ENCODE measurements around the gene LMF1.

The LMF1 gene

DNA sequence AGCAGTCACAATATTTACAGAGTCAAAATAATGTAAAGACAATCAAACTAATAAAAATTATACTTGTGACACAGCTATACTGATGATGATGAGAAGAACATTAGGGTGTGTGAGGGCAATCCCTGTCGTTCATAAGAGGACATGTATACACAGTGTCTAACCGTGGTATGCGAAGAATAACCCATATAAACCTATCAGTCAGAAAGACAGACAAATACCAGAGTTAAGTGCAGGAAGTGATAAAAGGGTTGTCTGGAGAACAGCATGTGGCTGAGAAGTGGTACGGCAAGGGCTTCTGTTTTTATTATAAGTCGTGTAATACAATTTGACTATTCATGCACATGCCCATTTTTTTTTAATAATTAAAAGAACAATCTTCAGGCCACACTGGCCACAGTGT is 46.7 kb downstream of the LMF1 start:
- no peak for DNase-seq

DNA sequence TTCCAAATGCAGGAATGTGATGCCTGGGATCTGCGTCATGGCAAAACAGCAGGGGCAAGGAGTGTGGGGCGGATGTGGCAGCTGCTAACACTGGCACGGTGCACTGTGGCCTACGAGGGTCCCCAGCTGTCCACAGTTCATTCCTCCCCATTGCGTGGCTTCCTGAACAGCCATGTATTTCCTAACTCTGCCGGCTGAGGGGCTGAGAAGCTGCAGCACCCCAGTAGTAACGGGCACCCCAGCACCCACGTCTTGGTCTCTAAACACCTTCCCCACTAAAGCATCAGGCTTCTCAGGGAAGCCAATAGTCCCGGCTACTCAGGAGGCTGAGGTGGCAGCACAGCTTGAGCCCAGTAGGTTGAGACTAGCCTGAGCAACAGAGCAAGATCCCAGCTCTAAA is 47.6 kb downstream of the LMF1 start:
- DNase-seq: no peak

DNA sequence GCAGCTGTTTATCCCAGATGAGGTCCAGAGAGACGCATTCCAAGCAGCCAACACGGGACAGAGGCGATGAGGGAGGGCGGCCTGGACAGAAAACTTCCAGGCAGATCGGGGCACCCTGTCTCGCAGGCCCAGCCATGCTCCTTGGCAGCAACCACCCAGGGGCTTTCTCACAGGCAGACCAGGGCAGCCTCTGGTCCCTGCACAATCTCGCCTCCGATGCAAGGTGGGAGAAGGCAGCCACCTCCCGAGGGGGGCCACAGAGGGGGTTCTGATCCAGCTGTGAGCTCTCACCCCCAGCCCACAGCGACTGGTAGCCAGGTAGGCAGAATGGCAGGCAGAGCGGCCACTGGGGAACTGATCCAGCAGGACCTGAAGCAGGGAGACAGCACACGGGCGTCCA is 48.7 kb downstream of the LMF1 start:
- no peak for DNase-seq

DNA sequence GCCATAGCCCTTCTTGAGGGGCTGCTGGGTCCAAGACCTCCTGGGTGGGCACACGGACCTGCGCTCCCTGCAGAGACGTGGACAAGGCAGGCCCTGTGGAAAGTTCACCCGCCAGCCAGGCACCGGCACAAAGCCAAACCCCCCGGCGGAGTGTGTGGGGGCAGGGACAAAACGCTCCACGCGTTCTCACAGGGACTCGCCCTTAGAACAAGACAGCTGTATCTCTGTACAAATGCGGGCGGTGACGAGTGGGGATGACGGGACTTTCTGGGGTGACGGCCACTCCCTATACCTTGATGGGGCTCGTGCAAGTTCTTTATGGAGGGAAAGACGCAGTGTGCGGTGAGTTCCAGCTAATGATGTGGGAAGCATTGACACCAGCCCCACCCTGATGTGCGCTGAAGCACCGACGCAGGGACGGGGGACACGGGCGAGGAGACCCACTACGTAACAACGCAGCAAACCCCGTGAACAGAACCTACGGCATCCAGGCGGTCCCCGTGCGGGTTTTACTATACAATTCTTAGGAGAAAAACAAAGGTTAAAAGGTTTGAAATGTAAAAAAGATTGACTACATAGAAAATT is 49.4 kb downstream of the LMF1 start:
- no peak for DNase-seq

DNA sequence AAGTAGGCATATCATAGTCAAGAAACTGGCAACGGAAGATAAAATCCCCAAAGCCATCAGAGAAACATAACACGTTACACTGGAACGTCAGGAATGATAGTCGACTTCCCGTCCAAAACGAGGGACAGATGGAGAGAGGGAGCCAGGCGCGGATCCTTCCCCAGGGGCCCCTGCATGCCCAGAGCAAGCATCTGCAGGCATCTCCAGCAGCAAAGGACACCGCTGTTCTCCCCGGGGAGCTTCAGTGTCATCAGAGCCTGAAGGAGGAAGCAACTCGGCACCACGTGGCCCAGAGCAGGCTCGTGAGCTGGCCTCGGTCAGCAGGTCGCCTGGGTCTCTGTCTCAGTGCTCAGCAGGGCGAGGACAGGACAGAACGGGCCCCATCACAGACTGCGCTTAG is 50.1 kb downstream of the LMF1 start:
- DNase-seq: peak; percentile 1

DNA sequence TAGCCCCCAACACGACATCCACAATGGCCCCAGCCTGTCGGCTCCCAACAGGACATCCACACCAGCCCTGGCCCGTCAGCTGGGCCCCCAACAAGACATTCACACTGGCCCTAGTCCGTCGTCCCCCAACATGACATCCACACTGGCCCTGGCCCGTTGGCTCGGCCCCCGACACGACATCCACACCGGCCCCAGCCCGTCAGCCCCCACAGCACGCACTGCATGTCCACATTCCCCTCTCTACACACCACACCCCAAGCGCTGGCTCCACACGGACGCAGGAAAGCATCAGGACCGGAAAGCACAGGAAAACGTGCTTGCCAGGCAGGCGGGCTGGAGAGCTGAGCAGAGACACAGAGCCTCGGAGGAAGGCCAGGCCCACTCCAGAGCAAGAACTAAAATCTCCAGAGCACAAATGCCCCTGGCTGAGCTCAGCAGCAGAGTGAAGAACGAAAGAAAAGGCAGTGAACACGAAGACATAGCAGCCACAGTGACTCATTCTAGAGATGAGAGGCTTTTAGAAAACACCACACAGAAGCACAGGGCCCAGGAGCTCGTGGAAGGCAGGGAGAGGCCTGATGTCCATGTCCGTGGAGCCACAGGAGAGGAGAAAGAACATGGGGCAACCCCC is 50.6 kb downstream of the LMF1 start:
- DNase-seq: no peak

DNA sequence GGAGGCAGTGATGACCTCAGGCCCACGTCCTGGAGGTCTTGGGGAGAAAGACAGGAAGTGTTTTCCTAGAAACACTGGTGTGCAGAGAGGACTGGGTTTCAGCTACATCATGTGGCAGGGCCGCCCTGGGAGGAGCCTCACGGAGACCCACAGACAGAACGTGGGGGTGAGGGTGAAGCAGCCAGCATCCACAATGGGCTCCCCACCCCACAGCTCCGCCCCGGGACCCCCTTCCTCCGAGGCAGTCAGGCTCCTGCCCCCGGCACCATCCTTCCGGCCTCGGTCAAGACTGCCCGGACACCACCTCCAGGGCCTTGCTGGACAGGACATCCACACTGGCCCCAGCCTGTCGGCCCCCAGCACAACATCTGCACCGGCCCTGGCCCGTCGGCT is 51.1 kb downstream of the LMF1 start:
- DNase-seq: no peak

DNA sequence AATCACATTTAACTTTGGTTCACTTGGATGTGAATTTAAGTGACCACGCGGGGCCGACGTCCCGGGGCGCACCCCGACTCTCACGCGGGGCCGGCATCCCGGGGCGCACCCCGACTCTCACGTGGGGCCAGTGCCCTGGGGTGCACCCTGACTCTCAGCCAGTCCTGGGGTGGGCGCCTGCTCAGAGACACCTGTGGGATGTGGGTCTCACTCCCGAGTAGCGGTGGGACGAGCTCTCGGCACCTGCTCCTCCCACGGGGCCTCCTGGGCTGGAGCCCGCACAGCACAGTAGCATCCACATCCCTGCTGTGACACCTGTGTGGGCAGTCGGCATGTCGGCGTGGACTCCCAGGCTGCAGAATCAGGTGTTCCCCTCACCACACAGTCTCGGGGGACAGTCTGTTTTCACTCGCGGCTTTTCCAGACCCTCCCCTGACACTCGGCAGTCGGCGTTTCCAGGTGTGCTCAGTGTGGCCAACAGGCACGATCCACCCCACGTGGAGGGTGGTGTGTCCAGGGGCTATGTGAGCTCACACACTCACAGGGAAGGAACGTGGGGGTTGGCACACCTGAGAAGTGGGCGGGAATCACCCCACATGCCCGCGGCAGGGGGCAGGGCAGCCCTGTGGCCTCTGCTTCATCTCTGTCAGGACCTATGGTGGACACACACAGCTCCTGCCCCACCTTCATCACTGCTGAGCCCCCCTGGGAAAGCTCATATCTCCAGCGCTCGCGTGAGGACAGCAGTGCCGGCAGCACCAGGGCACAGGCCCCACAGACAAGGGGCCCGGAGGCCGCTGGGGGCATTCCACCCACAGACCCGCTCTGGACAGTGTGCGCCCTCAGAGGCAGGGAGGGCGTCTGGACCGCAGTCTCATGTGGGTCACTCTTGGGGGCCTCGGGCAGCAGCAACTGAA is 51.8 kb downstream of the LMF1 start:
- no peak for DNase-seq

DNA sequence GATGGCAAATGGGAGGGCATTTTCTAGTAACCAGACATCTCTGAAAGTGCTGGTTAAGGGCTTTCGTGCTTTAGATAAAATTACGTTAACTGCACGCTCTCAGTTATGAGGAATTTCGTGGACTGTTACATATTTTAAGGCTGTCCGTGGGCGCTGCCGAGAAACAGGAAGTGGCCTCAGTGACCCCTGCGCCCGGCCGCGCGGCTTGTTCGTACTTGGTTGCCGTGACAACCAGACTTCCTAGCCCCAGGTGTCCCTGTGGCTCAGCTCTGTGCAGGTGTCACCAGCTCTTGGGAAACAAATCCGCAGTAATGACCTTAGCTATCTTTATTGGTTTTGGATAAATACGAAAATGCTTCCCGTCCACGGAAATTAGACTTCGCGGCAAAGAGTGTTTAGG is 52.7 kb downstream of the LMF1 start:
- no peak for DNase-seq

DNA sequence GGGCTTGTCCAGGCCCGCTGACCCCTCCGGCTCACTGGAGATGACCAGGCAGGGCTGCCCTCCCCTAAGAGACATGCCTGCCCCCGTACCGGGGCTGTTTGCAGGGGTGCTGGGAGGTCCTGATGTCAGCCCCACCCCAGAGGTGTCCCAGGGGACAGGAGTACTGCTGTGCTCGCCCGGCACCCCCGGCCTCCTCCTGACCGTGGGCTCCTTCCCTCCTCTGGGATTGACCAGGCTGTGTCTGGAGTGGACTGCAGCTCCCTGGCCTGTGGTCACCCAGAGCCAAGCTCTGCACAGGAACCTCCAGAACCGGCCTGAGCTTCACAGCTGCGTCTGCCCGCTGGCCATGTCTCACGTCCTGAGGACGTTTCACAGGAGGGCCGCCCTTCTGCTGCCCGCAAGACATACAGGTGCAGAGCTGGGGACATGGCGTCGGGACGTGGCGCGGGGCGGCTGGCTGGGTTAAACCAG is 53.2 kb downstream of the LMF1 start:
- no peak for DNase-seq

DNA sequence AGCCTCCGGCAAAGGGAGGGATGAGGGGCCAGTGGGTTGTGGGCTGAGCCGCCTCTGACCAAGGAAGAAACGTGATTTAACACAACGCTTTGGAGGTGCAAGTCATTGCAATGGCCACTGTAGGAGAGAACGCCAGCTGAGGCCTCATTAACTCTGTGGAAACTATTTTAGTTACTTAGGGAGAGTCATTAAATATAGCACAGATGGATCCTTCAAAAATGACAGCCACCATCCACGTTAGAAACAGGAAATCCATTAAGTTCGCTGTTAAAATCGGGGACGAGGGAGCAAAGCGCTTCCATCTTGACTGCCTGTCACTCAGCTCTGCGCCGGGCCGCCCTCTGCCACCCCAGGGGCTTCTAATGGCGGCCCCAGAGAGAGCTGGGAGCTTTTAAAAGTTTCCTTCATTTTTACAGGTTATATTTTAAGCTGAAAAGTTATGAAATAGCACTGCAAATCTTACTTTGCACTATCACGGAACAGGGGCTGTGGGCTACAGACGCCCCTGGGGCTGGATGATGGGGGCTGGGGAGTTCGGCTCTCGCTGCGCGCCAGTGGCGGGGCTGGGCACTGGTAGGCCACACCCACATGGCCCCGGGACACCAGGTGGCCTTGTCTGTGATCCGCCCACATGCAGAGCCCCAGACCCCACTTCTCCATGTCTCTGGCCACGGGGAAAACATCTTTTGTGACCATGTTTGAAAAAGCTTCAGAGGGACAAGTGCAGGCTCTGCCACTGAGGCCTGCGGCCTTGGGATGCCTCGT is 54.6 kb downstream of the LMF1 start:
- no peak for DNase-seq

DNA sequence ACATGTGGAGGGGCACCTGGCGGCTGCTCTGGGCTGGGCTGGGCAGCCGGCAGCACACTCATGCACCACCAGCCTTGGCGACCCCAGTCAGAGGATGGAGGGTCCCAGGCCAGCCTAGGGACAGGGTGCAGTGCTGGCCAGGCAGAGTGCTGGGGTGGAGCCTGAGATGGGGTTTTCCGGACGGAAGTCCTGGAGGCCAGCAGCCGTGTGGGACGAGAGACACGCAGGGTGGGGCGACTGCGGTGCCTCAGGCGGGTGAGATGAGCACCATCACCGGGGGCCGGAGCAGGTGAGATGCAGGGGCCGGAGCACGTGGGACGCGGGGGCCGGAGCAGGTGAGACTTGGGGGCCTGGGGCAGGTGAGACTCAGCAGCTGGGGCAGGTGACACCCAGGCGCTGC is 55.2 kb downstream of the LMF1 start:
- DNase-seq: no peak

DNA sequence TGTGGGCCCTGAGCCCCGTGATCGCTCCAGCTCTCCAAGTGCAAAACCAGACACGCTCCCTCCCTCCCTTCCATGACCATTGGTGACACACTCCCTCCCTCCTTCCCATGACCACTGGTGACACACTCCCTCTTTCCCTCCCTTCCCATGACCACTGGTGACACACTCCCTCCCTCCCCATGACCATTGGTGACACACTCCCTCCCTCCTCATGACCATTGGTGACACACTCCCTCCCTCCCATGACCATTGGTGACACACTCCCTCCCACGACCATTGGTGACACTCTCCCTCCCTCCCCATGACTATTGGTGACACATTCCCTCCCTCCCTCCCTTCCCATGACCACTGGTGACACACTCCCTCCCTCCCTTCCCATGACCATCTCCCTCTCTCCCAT is 56.3 kb downstream of the LMF1 start:
- no peak for DNase-seq

DNA sequence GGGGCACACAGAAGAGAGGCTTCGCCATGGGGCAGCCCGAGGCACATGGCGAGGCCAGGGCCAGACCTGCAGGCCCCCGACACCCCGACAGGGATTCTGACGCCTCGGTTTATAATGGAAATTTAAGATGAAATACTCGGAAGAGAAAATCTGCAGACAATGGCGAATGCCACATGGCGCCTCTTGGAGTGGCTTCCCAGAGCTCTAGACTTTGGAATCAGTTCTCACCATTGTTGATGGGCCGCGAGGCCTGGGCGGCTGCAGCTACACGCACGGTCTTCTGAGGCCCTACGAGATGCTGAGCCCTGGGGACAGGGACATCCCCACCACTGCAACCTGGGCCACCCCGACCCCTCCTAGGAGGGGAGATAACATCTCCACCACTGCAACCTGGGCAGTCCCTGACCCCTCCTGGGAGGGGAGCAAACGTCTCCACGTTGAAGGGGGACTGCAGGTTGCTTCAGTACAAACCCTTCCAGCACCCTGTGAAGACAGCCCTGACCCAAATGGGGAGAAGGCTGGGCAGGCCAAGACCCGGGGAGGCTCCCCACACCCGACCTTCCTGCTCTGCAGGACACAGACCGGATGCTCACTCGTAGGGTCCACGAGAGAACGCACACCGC is 56.9 kb downstream of the LMF1 start:
- DNase-seq: no peak

DNA sequence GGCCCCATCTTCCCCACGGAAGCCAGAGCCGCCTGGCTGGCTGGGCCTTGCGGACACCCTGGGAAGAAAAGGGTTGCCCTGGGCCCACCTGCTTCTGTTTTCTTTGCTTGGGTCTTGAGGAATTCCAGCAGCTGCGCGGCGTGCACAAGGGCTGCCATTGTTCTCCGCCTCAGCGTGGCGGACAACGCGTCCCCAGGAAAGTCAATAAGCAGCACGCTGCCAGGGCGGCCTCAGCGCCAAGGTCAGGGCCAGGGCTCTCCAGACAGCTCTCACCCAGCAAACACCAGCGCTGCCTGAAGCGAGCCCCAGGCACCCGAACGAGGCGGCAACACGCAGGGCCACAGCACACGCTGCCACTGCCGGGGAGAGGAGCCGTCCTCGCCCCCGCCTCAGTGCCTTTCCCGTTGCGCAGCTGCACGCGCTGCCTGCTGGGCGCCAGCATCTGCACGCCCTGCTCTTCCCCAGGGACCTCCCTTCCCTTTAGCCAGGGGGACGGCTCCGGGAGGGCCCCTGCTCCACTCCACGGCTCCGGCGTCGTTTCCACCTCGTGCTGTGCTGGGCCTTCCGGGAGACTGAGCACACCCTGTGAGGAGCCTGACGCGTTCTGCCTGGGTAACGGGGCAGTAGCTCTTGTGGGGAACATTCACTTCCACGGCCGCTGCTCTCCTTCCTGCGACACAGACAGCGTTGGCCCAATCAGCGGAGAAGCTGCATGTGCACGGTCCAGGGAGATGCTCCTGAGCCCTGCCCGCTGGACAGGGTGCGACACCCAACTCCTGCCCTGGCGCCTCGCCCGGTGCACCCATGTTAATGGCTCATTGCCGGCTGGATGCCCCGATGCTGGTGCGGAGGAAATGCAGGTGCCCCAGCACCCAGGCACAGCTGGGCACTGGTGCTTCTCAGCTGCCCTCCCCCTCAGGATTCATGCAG is 57.8 kb downstream of the LMF1 start:
- DNase-seq: no peak

DNA sequence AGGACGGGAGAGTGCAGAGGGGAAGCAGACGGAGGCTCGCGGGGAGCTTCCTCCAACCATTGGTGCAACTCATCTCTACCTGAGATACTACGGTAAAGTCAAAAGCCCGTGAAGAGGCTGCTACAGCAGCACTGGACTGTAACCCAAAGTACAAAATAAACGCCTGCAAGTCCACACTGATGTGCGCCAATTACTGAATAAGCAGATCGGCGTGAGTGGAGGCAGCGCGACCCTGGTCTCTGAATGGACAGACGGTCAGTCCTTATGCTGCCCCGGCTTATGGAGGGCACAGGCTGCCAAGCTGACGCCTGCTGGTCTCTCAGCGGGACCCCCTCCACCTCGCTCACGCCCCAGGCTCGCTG is 58.5 kb downstream of the LMF1 start:
- DNase-seq: no peak

DNA sequence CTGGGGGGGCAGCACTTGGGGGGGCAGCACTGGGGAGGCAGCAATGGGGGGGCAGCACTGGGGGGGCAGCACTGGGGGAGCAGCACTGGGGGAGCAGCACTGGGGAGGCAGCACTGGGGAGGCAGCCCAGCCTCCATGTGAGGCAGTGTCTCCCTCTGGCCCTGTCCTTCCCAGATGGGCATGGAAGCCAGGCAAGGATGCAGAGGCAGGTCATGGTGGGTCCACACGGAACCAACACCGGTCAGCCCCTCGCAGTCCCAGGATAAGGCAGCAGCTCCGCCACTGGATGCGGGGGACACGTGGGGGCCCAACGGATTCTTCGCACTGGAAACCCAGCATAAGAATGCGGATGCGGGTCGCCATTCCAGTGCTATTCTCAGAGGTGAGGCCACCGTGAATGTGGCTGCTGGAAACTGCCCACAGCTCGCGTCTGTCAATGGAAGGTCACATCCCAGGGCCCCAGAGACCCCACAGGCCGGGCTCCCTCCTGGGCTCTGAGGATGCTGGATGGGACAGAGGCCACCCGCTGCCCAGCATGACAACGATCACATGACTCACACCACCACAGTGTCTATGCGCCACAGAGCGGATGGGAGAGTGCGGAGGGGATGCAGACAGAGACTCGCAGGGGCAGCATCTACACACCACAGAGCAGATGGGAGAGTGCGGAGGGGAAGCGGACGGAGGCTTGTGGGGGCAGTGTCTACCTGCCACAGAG is 59.0 kb downstream of the LMF1 start:
- no peak for DNase-seq

DNA sequence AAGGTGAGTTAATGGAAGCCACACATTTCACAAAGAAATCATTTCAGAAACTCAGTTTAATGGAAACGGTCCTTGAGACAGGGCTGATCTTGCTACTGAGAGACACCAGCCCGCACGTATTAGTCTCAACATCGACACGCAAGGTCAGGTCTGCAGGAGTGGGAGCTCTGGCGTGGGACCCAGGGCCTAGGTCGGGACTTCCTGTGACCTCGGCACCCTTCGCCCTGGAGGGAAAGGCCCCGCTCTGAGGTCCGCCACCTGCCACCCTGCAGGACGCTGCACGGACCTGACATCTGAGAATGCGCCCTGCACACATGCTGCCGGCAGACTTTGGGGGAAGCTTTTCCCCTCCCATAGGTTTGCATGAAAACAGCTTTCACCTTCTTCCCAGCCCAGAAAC is 59.7 kb downstream of the LMF1 start:
- no peak for DNase-seq

DNA sequence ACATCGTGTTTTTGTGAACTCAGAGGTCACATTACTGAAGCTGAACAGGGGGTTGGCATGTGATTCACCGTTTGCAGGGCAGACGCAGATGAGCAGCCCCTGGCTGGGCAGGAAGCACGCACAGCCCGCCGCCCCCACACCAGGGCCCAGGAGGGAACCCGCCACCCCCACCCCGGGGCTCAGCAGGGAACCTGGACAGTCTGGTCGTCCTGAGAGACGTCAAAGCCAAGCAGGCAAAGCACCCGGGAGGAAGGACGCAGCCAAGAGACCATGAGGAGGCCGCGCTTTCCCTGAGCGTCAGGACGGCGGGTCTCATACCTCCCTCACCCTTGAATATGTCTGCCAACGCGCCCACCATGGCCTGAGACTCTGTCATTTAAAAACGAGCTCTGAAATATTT is 60.6 kb downstream of the LMF1 start:
- DNase-seq: no peak

DNA sequence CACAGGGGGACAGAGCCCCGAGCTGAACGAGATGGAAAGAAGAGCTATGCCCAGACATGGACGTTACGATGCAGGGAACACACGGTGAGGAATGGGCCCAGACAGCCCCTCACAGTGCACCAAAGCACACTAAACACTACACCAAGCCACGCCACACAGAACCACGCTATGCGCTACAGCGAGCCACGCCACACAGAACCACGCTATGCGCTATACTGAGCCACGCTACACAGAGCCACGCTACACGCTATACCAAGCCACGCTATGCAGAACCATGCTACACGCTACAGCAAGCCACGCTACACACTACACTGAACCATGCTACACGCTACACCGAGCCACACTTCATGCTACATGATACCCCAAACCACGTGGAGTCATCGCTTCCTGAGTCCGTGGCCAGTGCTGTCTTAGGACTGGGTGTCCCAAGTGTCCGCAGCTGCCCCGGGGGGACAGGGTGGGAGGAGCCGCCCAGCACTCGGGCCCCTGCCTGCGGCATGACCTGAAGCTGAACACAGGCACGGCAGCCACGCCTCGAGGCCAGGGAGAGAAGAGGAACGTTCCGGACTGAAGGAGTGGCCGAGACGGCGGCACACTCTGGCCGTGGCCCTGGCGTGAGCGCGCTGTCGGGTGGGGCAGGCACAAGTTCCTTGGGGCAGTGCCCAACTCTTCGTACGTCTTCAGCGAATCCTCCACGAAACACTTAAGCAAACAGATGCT is 61.3 kb downstream of the LMF1 start:
- DNase-seq: no peak

Data from HCEC 1CT (cell line).